Endothelial cell of umbilical vein (primary cell): Measurements from ENCODE around the gene TYROBP.

Experiments
- EZH2 ChIP-seq: IDR thresholded peaks from 2 replicates; pipeline ENCODE4 v1.6.1; 2012; ENCODE audit warnings: borderline replicate concordance, low read depth, mild to moderate bottlenecking, moderate library complexity, low read length, inconsistent platforms; ENCODE audit not compliant: severe bottlenecking
- POLR2A ChIP-seq: IDR thresholded peaks from 2 replicates; pipeline ENCODE4 v1.6.1; 2012; ENCODE audit warnings: low read depth, mild to moderate bottlenecking, control low read depth, low read length
- POLR2AphosphoS5 ChIP-seq: IDR thresholded peaks from 2 replicates; pipeline ENCODE4 v1.6.1; 2012; ENCODE audit warnings: low read depth, mild to moderate bottlenecking, control low read depth, low read length, moderate library complexity; ENCODE audit not compliant: insufficient read depth
- TF ChIP-seq, protein P1 (sequence below), 2 donors: IDR thresholded peaks; 1 replicate in 1 of 2; 2 replicates in 1 of 2; pipeline ENCODE4 v1.5.1; 2011; ENCODE audit warnings: low read length in 2 of 2, mild to moderate bottlenecking in 2 of 2, moderate library complexity in 2 of 2, control low read depth in 1 of 2, inconsistent platforms in 1 of 2, low read depth in 1 of 2; ENCODE audit not compliant: insufficient read depth in 1 of 2; ENCODE audit errors: extremely low read depth in 1 of 2
- TF ChIP-seq, protein P2 (sequence below): IDR thresholded peaks from 2 replicates; pipeline ENCODE4 v1.6.1; 2011; ENCODE audit not compliant: insufficient read depth, insufficient read length

DNA sequence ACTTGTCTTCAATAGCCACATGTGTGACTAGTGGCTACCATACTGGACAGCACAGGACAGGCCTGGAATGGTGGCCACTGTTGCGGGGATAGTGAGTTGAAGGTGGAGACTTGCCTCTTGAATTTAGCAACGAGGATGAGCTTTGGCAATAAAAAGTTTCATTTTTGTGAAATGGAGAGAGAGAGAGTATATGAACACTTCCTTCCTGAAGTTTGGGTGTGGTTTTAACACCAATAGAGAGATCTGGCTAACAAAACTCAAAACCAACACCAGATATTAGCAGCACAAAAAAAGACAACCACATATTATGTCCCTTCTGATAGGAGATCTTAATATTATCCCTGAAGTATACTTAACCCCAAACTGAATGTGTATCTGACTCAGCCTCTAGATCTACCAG is 21.8 kb upstream of the TYROBP start:
- TF ChIP-seq, protein P1, sequence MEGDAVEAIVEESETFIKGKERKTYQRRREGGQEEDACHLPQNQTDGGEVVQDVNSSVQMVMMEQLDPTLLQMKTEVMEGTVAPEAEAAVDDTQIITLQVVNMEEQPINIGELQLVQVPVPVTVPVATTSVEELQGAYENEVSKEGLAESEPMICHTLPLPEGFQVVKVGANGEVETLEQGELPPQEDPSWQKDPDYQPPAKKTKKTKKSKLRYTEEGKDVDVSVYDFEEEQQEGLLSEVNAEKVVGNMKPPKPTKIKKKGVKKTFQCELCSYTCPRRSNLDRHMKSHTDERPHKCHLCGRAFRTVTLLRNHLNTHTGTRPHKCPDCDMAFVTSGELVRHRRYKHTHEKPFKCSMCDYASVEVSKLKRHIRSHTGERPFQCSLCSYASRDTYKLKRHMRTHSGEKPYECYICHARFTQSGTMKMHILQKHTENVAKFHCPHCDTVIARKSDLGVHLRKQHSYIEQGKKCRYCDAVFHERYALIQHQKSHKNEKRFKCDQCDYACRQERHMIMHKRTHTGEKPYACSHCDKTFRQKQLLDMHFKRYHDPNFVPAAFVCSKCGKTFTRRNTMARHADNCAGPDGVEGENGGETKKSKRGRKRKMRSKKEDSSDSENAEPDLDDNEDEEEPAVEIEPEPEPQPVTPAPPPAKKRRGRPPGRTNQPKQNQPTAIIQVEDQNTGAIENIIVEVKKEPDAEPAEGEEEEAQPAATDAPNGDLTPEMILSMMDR (IDR thresholded peaks at IDR 0.05; ENCODE audit: extremely low read depth in 1 of 2, insufficient read depth in 1 of 2, low read depth in 1 of 2, low read length in 2 of 2) = no peak
- TF ChIP-seq, protein P2, sequence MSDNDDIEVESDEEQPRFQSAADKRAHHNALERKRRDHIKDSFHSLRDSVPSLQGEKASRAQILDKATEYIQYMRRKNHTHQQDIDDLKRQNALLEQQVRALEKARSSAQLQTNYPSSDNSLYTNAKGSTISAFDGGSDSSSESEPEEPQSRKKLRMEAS = no peak
- TF ChIP-seq EZH2 (no peak), POLR2A (no peak), POLR2AphosphoS5 (no peak)
